Colon (tissue), 2 donors: ENCODE data around the gene SLC35F3.
"Not testable (repeated sequence)": the region's sequence is repeated elsewhere in the genome, so short reads cannot be mapped to it uniquely, and the experiment has no call there.

ENCODE experiments used
- FAIRE-seq: peaks from 2 replicates; lab custom pipeline; 2012; peaks lifted over from hg19 to GRCh38; lab: Jason Lieb, UNC
- donor health status: control.
- donor health status: control.

SLC35F3 gene

GRCh38 chr1:234144901-234145300, 240.4 kb downstream of the SLC35F3 start:
- FAIRE-seq, result no peak

- no peak for FAIRE-seq
These were observed 243.9 kb downstream of the SLC35F3 start for GRCh38 chr1:234148350-234148749.

- FAIRE-seq, result no peak
These were observed 244.3 kb downstream of the SLC35F3 start for GRCh38 chr1:234148816-234149215.

- FAIRE-seq, result no peak
These were observed 244.7 kb downstream of the SLC35F3 start for GRCh38 chr1:234149217-234149616.

- no peak for FAIRE-seq
These were observed 246.4 kb downstream of the SLC35F3 start for GRCh38 chr1:234150892-234151291.

- not testable (repeated sequence) for FAIRE-seq
These were observed 247.9 kb downstream of the SLC35F3 start for GRCh38 chr1:234152344-234152743.

GRCh38 chr1:234154320-234155251, 250.1 kb downstream of the SLC35F3 start:
- no peak for FAIRE-seq

- no peak for FAIRE-seq
These were observed 258.2 kb downstream of the SLC35F3 start for GRCh38 chr1:234162661-234163060.

- no peak for FAIRE-seq
These were observed 258.9 kb downstream of the SLC35F3 start for GRCh38 chr1:234163267-234163919.

GRCh38 chr1:234164098-234164709, 259.7 kb downstream of the SLC35F3 start:
- no peak for FAIRE-seq

- no peak for FAIRE-seq
These were observed 263.7 kb downstream of the SLC35F3 start for GRCh38 chr1:234168061-234168724.

- no peak for FAIRE-seq
These were observed 264.8 kb downstream of the SLC35F3 start for GRCh38 chr1:234169161-234169849.

- FAIRE-seq, result no peak
These were observed 265.6 kb downstream of the SLC35F3 start for GRCh38 chr1:234170067-234170466.

- no peak for FAIRE-seq
These were observed 266.1 kb downstream of the SLC35F3 start for GRCh38 chr1:234170622-234171021.

GRCh38 chr1:234173968-234174367, 269.5 kb downstream of the SLC35F3 start:
- FAIRE-seq, result no peak

GRCh38 chr1:234175363-234175762, 270.9 kb downstream of the SLC35F3 start:
- no peak for FAIRE-seq

GRCh38 chr1:234176000-234176399, 271.5 kb downstream of the SLC35F3 start:
- FAIRE-seq, result no peak

GRCh38 chr1:234176847-234177246, 272.4 kb downstream of the SLC35F3 start:
- FAIRE-seq, result not testable (repeated sequence)

- no peak for FAIRE-seq
These were observed 281.0 kb downstream of the SLC35F3 start for GRCh38 chr1:234185438-234185837.

- no peak for FAIRE-seq
These were observed 281.7 kb downstream of the SLC35F3 start for GRCh38 chr1:234186037-234186688.

GRCh38 chr1:234188454-234188792, 283.9 kb downstream of the SLC35F3 start:
- FAIRE-seq, result no peak
